HG03378 (cell line): ENCODE data around the gene TEX14.
"Not testable (repeated sequence)": the region's sequence is repeated elsewhere in the genome, so short reads cannot be mapped to it uniquely, and the experiment has no call there.

ENCODE experiments used
- ATAC-seq: cut with Tn5 transposase; IDR thresholded peaks from one replicate; pipeline ENCODE4 v1.9.1; 2021; ENCODE audit warnings: mild to moderate bottlenecking, moderate library complexity; ENCODE audit not compliant: unreplicated experiment

The TEX14 gene

DNA sequence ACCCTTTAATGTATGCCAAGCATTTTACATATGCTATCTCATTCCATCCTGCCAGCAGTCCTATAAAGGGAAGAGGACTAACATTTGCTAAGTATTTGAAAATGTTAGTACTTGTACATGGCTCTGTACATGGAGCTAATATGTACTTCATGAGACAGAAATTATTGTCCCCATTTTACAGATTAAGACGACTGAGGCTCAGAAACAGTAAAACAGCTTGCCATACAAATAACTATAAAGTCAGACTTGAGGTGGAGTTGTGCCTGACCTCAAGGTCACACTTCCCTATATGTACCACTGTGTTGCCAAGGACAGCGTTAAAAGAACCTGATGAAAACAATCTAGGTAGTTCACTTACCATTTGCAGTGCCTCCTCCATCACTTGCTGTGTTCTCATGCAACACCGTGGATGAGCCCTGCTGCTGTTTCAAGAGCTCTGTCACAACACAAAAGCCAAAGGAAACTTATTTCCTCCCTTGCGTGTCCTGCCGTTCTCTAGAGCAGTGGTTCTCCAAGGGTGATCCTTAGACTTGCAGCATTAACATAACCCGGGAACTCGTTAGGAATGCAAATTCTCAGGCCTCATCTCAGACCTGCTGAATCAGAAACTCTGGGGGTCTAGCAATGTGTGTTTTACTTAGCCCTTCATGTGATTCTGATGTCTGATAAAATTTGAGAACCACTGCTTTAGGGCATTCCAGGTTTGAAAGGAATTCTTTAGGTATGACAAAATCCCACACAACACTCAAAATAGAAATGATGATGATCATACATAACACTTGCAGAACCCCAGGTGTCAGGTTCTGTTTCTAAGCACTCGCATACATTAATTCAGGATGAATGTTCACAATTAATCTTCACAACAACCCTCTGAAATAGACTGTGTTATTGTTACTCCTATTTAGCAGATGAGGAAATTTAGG, 126.2 kb downstream of the TEX14 start:
- no peak for ATAC-seq

DNA sequence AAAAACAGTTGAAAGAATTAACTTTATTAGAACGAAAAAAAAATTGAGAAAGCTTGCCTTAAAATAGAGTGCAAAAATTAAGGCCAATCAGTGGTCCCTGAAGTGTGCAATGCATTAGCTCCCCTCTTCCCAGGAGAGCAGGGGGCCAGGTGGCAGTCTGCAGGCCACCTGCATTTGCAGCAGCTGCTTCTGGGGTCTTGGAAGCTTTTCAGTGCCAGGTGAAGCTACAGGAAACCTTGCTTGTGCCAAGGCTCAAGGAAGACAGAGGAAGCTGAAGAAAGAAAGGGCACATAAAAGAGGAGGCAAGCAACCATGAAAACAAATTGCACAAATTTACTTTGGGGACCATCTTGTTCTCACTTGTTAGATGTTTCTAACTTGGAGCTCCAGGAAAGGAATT, 126.9 kb downstream of the TEX14 start:
- ATAC-seq, result no peak

DNA sequence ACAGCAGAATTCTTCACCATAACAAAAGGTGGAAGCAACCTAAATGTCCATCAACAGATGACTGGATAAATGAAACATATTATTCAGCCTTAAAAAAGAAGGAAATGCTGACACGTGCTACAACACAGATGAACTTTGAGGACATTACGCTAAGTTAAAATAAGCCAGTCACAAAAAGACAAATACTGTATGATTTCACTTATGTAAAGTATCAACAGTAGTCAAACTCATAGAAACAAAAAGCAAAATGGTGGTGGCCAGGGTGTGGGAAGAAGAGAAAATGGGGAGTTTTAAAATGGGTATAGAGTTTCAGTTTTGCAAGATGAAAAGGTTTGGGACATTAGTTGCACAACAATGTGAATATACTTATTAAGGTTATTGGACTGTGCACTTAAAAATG, 127.6 kb downstream of the TEX14 start:
- ATAC-seq, result no peak

DNA sequence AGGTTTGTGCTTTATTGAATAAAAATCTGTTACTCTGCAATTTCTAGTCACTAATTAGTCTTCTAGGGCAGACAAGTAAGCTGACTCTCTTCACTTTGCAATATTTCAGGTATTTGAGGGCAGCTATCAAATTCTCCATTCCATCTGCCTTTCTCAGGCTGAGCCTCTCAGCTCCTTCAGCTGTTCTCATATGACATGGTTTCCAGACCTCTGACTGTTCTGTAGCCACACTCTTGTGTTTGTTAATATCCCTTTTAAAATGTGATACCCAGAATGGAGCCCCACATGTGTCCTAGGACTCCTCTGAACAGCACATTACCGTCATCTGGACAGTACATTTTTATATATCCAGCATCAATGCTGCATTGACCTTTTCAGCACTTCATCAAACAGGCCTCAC, 131.3 kb downstream of the TEX14 start:
- ATAC-seq, result no peak

DNA sequence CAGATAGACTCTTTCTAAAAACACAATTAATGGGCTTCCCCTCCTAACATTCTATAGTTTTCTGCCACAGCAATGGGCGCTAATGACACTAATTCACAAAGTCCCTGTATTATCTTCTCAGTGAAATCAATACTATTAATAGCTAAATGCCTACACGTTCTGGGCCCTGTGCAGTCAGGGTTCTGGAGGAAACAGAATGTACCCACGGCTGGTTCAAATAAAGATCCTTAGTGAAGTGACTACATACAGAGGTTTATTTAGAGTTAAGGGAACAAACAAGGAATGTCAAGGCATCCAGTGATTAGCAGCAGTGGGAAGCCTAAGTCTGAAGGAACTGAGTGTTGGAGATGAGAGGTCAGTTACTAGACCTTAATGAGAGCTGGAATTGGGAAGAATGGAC, 133.9 kb downstream of the TEX14 start:
- ATAC-seq, result no peak

DNA sequence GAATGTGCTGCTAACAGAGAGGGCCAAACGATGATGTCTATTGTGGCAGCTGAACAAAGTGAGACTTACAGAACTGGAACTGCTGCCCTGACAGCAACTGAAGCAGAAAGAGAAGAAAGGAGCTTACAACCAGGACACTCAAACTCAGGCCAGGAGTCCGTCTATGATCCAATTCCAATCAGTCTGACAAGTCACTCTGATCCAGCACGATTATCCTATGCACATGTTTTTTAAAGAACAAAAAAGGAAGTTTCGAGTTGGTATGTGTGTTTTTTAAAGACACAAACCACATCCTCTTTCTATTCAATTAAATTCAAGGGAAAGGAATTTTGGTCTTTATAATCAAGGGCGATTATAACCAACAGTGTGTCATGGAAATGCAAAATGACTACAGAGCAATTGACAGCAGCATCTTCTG, 135.0 kb downstream of the TEX14 start:
- no peak for ATAC-seq

DNA sequence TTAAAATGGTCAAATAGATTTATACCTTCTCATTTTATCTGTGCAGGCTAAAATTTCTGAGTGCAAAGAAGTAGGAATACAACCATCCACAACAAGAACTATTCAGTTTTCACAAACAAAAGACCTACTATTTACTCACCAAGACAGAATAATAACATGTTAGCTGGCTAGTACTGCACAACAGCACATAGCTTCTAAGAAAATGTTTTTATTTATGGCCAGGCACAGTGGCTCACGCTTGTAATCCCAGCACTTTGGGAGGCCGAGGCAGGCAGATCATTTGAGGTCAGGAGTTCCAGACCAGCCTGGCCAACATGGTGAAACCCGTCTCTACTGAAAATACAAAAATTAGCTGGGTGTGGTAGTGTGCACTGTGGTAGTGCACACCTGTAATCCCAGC, 136.7 kb downstream of the TEX14 start:
- not testable (repeated sequence) for ATAC-seq

DNA sequence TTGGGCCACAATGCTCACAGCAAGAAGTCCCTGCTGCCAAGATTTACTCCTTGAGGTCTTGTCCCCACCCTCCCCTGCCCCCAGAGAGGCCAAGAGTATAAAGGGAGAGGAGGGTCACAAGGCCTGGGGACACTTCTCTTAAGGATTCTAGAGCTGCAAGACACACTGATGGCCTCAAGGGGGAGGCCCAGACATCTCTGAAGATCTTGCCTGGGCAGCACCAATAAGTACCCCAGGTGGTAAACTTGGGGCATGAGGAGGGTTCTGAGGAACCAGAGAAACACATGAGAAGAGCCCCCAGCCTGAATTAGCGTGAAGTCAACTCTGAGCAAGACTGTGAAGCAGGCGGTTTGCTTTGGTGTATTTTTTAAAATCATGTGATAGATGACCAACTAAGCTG, 150.6 kb downstream of the TEX14 start:
- ATAC-seq, result no peak

DNA sequence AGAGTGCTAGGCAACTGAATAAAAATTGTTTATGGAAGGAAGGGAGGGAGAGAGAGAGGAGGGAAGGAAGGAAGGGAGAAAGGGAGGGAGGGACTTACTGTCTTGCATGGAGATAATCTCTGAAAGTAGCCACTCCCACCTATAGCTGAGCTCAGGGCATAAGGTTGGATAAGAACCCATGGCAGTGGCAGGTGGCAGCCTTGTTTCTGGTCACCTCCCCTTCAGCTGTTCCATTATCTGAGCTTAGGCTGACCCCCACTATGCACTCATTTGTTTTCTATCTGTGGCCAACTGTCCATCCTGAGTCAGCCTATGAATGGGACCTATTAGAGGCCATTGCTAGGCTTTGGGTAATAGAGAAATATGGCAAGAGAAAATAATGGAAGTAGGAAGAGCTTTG, 152.1 kb downstream of the TEX14 start:
- ATAC-seq, result no peak

DNA sequence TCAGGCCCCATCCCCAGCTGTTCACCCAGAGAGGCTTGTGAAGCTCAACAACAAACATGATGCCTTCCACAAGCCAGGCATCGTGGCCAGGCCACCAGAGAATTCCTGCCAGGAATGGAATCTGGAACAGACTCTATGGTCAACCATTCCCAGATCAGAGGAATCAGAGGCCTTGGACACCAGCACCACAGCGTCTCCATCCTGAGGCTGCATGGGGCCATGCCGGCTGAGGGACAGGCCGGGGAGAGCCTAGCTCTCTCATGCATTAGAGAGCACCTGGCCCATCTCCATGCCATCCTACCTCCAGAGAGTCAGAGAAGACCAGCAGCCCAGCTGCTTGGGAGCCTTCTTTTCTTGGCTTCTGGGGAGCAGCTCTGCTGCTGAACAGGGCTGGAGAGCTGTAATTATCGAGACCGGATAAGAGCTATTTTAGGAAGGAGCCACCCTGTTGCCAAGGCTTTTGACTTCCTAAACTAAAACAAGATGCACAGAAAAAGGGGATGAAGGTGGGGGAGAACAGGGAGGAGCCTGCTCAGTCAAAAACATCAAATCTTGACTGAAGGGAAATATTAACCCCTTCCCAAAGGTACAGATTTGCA, 152.9 kb downstream of the TEX14 start:
- no peak for ATAC-seq

DNA sequence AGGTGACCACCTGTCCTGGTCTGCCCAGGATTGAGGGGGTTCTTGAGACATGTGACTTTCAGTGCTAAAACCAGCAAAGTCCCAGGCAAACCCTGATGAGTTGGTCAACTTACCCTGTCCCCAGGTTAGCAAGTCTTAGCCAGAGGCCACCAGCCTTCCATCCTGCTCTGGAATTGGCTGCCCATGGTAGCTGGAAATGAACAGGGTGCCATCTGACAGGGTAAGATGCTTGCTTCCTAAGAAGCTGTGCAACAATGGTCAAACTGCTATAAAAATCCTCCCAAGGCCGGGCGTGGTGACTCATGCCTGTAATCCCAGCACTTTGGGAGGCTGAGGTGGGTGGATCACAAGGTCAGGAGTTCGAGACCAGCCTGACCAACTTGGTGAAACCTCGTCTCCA, 154.6 kb downstream of the TEX14 start:
- no peak for ATAC-seq

DNA sequence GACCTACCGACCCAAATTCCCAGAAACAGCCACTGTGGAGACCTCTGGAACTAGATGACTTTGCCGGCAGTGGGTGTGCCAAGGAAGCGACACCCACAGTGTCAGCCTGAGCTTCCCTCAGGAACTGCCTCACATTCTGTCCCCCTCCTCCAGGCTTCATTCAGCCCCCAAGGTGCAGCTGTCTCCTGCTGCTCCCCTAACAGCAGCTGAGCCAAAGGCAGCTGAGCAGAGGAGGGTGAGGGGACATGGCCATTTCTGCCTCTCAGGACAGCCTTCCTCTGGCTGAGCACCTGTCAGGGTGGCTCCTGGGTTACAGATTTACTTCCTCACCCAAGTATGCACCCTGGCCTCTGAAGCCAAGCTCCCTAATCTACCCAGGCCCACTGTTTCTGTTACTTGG, 155.3 kb downstream of the TEX14 start:
- no peak for ATAC-seq

DNA sequence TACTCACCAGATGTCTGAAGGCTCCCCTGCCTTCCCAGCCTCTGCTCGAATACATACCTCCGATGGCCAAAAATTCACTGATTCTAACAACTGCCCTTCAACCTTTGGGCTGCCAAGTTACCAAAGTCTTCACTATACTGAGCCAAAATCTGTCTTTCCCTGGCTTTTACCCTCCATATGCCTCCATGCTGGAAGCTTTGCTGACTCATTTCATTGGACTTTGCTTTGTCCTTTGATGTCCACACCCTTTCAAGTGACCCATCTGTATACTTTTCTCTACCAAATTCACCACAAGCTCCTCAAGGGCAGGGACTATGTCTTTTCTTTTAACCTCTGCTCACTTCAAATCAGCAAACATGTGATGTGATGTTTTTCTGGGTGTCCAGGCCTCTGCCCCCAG, 156.4 kb downstream of the TEX14 start:
- ATAC-seq, result no peak

DNA sequence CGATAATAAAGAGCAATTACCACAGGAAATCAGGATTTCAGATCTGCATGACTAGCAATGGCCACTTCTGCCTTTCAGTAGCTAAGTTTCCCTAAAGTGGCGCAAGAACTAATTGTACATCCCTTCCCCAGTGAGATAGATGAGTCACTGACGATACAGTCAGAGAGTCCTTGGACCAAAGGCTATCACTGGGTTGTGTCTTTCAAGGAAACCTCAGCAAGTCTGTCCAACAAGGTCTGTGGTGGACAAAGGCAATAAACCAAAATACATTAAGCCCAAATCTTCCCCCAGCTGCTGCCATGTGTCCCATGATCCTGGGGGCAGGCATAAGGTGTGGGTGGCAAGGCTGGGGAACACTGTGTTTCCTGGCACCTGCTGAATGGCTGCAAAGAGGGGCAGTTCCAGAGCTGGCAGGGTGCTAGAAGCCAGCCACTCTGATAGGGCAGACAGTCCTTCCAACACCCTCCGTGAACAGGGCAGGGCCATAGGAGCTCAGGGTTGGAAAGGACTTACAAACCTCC, 156.9 kb downstream of the TEX14 start:
- no peak for ATAC-seq

DNA sequence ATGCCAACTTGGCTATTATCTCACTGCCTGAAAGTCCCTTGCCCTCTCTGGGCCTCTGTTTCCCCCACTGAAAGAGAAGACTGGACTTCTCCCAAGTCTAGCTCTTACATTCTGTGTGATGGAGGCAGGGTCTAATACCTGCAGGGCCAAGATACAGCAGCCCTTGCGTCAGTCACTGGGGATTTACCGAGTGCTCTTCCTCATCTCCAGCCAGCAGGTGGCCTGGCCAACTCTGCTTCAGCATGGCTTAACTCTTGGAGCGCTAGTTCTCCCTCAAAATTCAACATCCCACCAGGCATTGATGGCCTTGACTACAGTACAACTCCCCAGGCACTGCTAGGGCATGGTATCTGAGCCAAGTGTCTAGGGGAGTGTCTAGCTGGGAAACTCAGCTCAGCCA, 157.5 kb downstream of the TEX14 start:
- no peak for ATAC-seq

DNA sequence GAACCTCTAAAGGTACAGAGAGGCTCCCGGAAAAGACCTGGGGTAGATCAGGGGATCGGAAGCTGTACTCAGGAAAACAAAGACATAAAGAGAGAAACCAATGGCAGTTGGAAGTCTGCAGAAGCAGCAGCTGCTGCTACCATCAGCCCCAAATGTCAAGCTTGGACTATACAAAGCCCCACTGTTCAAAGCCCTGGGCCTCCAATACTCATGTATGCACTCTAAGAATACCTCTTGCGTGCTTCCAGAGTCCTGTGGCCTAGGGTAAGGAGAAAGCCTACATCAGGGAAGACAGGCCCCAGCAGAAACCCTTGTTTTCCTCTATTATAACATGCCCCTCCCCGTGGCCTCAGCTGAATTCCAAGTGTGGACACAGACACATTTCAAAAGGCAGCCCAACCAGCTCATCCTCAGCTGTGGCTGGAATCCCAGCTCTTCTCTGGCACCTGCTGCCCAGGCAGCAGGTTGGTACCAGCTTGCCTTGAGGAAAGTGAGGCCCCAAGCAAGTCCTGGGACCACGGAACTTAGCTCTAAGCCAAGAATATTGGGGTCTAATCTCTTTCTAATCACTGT, 158.1 kb downstream of the TEX14 start:
- no peak for ATAC-seq

DNA sequence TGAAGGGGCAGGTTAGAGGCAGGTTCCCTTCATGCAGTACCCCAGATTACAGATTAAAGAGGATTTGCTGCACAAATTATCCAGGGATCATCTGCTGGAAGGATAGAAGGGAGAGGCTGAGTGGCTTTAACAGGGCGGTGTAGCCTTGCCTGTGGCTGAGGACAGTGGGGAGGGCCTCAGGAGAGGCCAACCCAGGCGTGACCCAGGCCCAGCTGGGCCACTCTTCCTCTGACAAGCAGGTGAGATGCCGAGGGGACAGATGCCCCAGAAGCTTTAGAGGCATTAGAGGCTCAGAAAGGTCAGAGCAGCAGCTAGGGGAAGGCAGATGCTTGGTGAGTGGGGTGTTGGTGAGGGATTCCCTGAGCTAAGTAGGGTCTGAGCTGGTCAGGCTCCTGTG, 159.3 kb downstream of the TEX14 start:
- no peak for ATAC-seq

DNA sequence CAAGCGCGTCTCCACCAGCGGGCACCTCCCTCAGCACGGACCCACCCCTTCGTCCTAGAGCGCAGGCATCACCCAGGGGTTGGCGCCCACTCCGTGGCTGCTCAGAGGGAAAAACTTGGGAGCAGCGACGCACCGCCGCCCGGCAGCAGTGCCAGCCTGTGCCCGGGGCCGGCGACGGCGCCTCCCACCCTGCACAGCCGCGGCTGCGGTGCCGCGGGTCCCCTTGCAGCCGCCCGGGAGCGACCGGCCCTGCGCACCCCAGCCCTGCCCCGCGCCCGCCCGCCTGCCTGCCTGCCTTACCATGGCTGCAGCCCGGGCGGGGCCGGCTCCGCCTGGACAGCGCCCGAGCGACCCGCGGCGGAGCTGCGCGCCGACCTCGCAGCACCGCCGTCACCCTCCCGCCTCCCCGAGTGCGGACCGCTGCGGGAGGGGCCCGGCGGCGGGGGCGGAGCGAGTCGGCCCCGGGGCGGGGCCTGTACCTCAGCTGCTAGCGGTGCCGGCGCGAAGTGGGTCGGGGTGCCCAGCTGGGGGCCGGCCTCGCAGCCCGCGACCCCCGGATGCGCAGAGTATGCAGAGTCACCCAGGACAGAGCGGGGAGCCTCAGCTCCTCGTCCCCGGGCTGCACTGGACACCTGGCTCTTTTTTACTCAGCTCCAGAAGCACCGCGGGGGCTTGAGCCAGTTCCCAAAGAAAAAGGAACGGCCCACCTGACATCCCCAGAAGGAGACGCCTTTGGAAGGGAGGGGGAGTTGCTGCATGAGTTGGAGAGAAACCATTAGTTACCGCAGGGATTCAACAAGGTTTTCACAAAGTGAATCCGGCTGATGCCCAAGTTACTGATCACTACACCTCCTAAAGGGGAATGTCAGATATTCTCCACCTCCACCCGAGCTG, 159.9 kb downstream of the TEX14 start:
- ATAC-seq, result no peak

DNA sequence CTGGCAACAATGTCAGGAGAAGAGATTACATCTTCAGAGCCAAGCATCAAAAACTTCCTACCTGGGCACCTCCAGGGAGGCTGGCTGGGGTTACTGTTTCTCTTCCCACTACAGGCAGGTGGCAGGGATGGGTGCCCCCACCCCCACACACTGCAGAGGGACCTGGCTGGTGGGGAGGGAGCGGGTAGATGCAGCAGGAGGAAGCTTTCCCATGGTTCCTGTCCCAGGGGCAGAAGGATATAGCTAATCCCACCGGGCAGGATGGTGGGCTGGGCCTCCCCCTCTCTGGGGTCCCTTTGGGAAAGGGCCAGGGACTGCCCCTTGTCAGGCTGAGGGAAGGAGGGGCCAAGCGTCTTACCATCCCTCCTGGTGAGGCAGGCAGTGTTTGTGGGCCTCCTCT, 160.7 kb downstream of the TEX14 start:
- no peak for ATAC-seq

DNA sequence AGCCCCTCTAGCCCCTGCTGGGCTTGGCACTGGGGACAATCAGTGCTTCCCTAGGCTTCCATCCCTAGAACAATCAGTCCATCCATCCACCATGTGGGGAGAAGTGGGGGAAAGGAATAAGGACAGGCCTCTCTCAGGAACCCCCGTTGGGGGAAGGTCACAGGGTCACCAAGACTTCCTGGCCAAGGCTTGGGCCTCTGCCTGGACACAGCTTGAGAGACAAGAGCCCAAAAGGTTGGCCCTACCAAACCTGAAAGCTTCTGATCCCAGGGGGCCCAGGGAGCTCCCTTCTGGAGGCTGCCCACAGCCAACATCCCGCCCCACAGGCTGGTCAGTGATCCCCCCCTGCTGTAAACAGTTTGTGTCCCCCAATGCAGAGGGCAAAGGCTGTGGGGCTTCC, 161.2 kb downstream of the TEX14 start:
- ATAC-seq, result no peak

DNA sequence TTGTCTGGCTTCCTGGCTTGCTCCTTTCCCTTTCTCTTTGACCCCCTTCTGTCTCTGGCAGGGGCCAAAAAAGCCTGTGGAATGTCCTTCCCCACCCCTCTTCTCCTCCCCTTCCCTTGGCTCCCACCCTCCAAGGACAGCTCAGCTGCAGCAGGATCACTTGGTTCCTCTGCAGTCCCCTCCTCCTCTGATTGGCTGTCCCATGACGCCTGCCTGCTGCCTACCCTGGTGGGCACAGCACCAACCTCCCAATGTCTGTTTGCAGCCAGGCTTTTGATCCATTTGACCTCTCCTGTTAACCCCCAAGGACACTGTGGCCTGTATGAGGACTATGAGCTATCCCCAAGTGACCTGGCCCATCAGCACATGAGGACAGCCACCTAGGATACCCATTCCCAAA, 162.6 kb downstream of the TEX14 start:
- ATAC-seq, result no peak
